ENCODE results near the gene PCDHGA7.

PCDHGA7 gene

GRCh38 chr5:141397756-141398551 is 15.4 kb downstream of the PCDHGA7 start, which contains the start of gene PCDHGB5:
TSS of gene PCDHGB5 (plus strand) at chr5:141397947. CDS start at chr5:141398128, 181 bp downstream.
- H3K4me3 ChIP-seq (ENCODE audit: low read depth, low read length), result peak within 1 kb of the TSS; percentile 49
- DNase-seq (ENCODE audit: low read depth), result peak; percentile 68
- peak; percentile 67 for TF ChIP-seq CTCF (conservative IDR thresholded peaks at IDR 0.05; ENCODE audit: low read depth, low read length)

GRCh38 chr5:141398608-141399007 is 16.1 kb downstream of the PCDHGA7 start:
- no peak for DNase-seq (ENCODE audit: low read depth)
- no peak for TF ChIP-seq CTCF (conservative IDR thresholded peaks at IDR 0.05; ENCODE audit: low read depth, low read length)
- H3K4me3 ChIP-seq (ENCODE audit: low read depth, low read length), result no peak overlapping the region

DNA sequence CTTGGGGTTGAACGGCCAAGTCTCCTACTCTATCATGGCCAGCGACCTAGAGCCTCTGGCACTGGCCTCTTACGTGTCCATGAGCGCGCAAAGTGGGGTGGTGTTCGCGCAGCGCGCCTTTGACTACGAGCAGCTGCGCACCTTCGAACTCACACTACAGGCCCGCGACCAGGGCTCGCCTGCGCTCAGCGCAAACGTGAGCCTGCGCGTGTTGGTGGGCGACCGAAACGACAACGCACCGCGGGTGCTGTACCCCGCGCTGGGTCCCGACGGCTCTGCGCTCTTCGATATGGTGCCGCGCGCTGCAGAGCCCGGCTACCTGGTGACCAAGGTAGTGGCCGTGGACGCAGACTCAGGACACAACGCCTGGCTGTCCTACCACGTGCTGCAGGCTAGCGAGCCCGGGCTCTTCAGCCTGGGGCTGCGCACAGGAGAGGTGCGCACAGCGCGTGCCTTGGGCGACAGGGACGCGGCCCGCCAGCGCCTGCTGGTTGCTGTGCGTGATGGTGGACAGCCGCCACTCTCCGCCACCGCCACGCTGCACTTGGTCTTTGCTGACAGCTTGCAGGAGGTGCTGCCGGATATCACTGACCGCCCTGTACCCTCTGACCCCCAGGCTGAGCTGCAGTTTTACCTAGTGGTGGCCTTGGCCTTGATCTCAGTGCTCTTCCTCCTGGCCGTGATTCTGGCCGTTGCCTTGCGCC is 17.2 kb downstream of the PCDHGA7 start:
- DNase-seq (ENCODE audit: low read depth), result no peak
- H3K4me3 ChIP-seq (ENCODE audit: low read depth, low read length), result no peak overlapping the region
- TF ChIP-seq CTCF (conservative IDR thresholded peaks at IDR 0.05; ENCODE audit: low read depth, low read length), result no peak

DNA sequence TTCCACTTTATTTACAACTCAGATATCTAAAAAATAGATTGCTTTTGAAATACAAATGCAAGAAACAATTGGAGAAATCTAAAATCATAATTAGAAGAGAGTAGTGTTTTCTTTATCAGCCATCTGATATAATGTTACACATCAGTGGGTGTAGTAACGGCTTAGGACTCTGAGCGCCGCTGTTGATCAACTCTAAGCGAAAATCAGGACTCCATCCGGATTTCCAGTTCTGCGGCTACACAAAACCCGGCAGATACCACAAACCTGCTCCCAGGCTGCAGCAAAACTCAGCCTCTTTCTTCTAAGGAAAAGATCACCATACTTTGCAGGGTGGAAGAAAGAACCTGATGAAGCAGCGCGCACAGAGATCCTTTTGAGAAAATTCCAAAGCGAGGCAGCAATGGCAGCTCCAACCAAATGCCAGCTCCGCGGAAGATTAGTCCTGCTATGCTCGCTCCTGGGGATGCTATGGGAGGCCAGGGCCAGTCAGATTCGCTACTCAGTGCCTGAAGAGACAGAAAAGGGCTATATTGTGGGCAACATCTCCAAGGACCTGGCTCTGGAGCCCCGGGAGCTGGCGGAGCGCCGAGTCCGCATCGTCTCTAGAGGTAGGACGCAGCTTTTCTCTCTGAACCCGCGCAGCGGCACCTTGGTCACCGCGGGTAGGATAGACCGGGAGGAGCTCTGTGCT is 20.2 kb downstream of the PCDHGA7 start, which contains the start of gene PCDHGA9:
PCDHGA9 (plus strand) TSS at position 226 of the 691 bp plus-strand sequence; CDS start at position 401, 175 bp downstream.
- peak within 1 kb of the TSS; percentile 38 for H3K4me3 ChIP-seq (ENCODE audit: low read depth, low read length)
- TF ChIP-seq CTCF (conservative IDR thresholded peaks at IDR 0.05; ENCODE audit: low read depth, low read length), result peak; percentile 52
- peak; percentile 43 for DNase-seq (ENCODE audit: low read depth)

- no peak for TF ChIP-seq CTCF (conservative IDR thresholded peaks at IDR 0.05; ENCODE audit: low read depth, low read length)
- DNase-seq (ENCODE audit: low read depth), result no peak
- no peak overlapping the region for H3K4me3 ChIP-seq (ENCODE audit: low read depth, low read length)
These were observed 20.8 kb downstream of the PCDHGA7 start for GRCh38 chr5:141403387-141403786.

DNA sequence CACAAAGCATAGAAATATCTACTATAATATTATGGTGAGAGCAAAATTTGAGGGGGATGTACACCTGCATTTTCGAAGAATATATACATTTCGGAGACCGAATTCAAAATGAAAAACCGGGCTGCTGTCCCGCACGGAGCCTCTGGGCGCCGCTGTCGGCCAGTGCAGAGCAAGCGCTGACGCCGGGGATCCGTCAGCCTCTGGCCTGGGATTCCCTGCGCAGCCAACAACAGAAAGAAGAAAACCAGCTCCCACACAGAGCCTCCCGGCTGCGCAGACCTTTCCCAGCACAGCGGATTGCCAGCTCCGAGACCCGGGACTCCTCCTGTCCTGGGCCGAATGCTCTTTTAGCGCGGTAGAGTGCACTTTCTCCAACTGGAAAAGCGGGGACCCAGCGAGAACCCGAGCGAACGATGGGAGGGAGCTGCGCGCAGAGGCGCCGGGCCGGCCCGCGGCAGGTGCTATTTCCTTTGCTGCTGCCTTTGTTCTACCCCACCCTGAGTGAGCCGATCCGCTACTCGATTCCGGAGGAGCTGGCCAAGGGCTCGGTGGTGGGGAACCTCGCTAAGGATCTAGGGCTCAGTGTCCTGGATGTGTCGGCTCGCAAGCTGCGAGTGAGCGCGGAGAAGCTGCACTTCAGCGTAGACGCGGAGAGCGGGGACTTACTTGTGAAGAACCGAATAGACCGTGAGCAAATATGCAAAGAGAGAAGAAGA is 25.4 kb downstream of the PCDHGA7 start, which contains the start of gene PCDHGB6:
PCDHGB6 (plus strand) TSS at position 232 of the 716 bp plus-strand sequence; CDS start at position 414, 182 bp downstream.
- TF ChIP-seq CTCF (conservative IDR thresholded peaks at IDR 0.05; ENCODE audit: low read depth, low read length), result peak; percentile 65
- DNase-seq (ENCODE audit: low read depth), result peak; percentile 50
- H3K4me3 ChIP-seq (ENCODE audit: low read depth, low read length), result peak within 1 kb of the TSS; percentile 40
